H1 (cell line): Measurements from ENCODE around the gene CXCL3. TPM values are rescaled to one million over a fixed set of nuclear protein-coding genes. Genes with fewer than 3 reads are reported as not detected.

ENCODE experiments used
- CTCF ChIA-PET: fragments of 300-600 bp; sonication (Branson Sonifier 250); formaldehyde crosslinking; loops from one replicate; lab custom pipeline; 2021; ENCODE audit not compliant: partially characterized antibody; lab: Charles Lee
- POLR2A ChIA-PET: fragments of 300-600 bp; sonication (Branson Sonifier 250); formaldehyde crosslinking; loops from one replicate; lab custom pipeline; 2021; ENCODE audit warnings: inconsistent platforms; ENCODE audit not compliant: partially characterized antibody; lab: Charles Lee
- DNase-seq, 2 experiments: peaks; one replicate each; pipeline versions ENCODE4 v3.0.0 to v3.0.0-alpha.2; 2010 to 2022; ENCODE audit warnings: low spot score in 2 of 2, low read depth in 1 of 2, mixed read lengths in 1 of 2
- FAIRE-seq: peaks from 2 replicates; lab custom pipeline; 2011; peaks lifted over from hg19 to GRCh38; lab: Jason Lieb, UNC
- H2AFZ ChIP-seq: 2 replicates; pipeline ENCODE4 v1.8.1; 2012; ENCODE audit warnings: low read length, inconsistent platforms
- H2AK5ac ChIP-seq: 2 replicates; pipeline ENCODE4 v1.6.1; 2013; ENCODE audit warnings: low read depth, low read length
- H2BK120ac ChIP-seq: replicated peaks from 2 replicates; pipeline ENCODE3; 2013; ENCODE audit warnings: low read depth, low read length, inconsistent platforms
- H2BK12ac ChIP-seq: 2 replicates; pipeline ENCODE4 v1.6.1; 2013; ENCODE audit warnings: low read depth, low read length
- H2BK15ac ChIP-seq: 2 replicates; pipeline ENCODE4 v1.6.1; 2013; ENCODE audit warnings: low read length
- H2BK20ac ChIP-seq: 2 replicates; pipeline ENCODE4 v1.6.1; 2013; ENCODE audit warnings: low read length
- H2BK5ac ChIP-seq: 2 replicates; pipeline ENCODE4 v1.6.1; 2013; ENCODE audit warnings: low read depth, low read length
- H3K14ac ChIP-seq: 2 replicates; pipeline ENCODE4 v1.6.1; 2013; ENCODE audit warnings: inconsistent platforms; ENCODE audit not compliant: insufficient read length
- H3K18ac ChIP-seq: 2 replicates; pipeline ENCODE4 v1.6.1; 2013; ENCODE audit warnings: low read length; ENCODE audit errors: extremely low read depth
- H3K23ac ChIP-seq: 2 replicates; pipeline ENCODE4 v1.6.1; 2013; ENCODE audit warnings: inconsistent platforms; ENCODE audit not compliant: insufficient read length
- H3K23me2 ChIP-seq: 2 replicates; pipeline ENCODE4 v1.6.1; 2013; ENCODE audit warnings: low read depth, low read length
- H3K27ac ChIP-seq: 2 replicates; pipeline ENCODE4 v1.6.1; 2011; ENCODE audit warnings: low read depth, low read length, inconsistent platforms
- H3K27me3 ChIP-seq, 4 experiments: replicated peaks in 1 of 4; 1 replicate in 1 of 4; 2 replicates in 3 of 4; pipeline versions ENCODE4 v1.6.1 to v1.8.1; 2011 to 2013; ENCODE audit warnings: low read length in 3 of 4, mild to moderate bottlenecking in 3 of 4, inconsistent platforms in 2 of 4, mixed read lengths in 2 of 4, moderate library complexity in 1 of 4; ENCODE audit not compliant: control insufficient read depth in 3 of 4, insufficient read depth in 3 of 4; ENCODE audit errors: extremely low read depth in 1 of 4
- H3K36me3 ChIP-seq, 4 experiments: 2 replicates each; pipeline versions ENCODE4 v1.6.1 to v1.8.1; 2011 to 2013; ENCODE audit warnings: mild to moderate bottlenecking in 4 of 4, low read length in 3 of 4, moderate library complexity in 2 of 4, control low read depth in 1 of 4, inconsistent platforms in 1 of 4; ENCODE audit not compliant: insufficient read depth in 4 of 4, control insufficient read depth in 2 of 4
- H3K4ac ChIP-seq: replicated peaks from 2 replicates; pipeline ENCODE3; 2013; ENCODE audit warnings: low read length, low read depth, mixed read lengths, inconsistent platforms; ENCODE audit not compliant: insufficient read length
- H3K4me1 ChIP-seq, 4 experiments: replicated peaks in 1 of 4; 1 replicate in 1 of 4; 2 replicates in 3 of 4; pipeline versions ENCODE4 v1.6.1 to v1.8.1; 2011 to 2013; ENCODE audit warnings: low read length in 3 of 4, inconsistent platforms in 2 of 4, mixed read lengths in 1 of 4; ENCODE audit not compliant: insufficient read depth in 4 of 4, control insufficient read depth in 3 of 4
- H3K4me2 ChIP-seq, 2 experiments: 2 replicates each; pipeline versions ENCODE4 v1.6.1 to v1.8.1; 2011 to 2013; ENCODE audit warnings: low read depth in 2 of 2, low read length in 2 of 2, control low read depth in 1 of 2, inconsistent platforms in 1 of 2, mild to moderate bottlenecking in 1 of 2; ENCODE audit not compliant: insufficient read depth in 1 of 2
- H3K4me3 ChIP-seq, 4 experiments: fragments of 200-600, 300-600 bp in 1 of 4; sonication (generic), shearing (Covaris generic), sonication (Bioruptor Twin) in 1 of 4; 2 replicates each; pipeline versions ENCODE4 v1.5.1 to v1.8.1; 2011 to 2016; ENCODE audit warnings: low read length in 4 of 4, low read depth in 3 of 4, control low read depth in 2 of 4, inconsistent platforms in 2 of 4, mild to moderate bottlenecking in 2 of 4, mixed read lengths in 1 of 4, moderate library complexity in 1 of 4; ENCODE audit not compliant: insufficient read depth in 2 of 4; ENCODE audit errors: extremely low read depth in 1 of 4
- H3K56ac ChIP-seq: replicated peaks from 2 replicates; pipeline ENCODE3; 2013; ENCODE audit warnings: low read depth, mild to moderate bottlenecking, mixed read lengths, low read length, inconsistent platforms; ENCODE audit not compliant: insufficient read length
- H3K79me1 ChIP-seq: 2 replicates; pipeline ENCODE4 v1.6.1; 2013; ENCODE audit warnings: low read depth, low read length, control low read depth
- H3K79me2 ChIP-seq, 2 experiments: 2 replicates each; pipeline versions ENCODE4 v1.6.1 to v1.8.1; 2012 to 2013; ENCODE audit warnings: low read length in 2 of 2, mild to moderate bottlenecking in 2 of 2, inconsistent platforms in 1 of 2; ENCODE audit not compliant: insufficient read depth in 2 of 2, control insufficient read depth in 1 of 2
- H3K9ac ChIP-seq, 4 experiments: replicated peaks in 1 of 4; 1 replicate in 1 of 4; 2 replicates in 3 of 4; pipeline versions ENCODE4 v1.6.1 to v1.8.1; 2011 to 2013; ENCODE audit warnings: low read depth in 3 of 4, low read length in 3 of 4, control low read depth in 2 of 4, mild to moderate bottlenecking in 2 of 4, moderate library complexity in 2 of 4, inconsistent platforms in 1 of 4; ENCODE audit errors: extremely low read depth in 1 of 4
- H3K9me3 ChIP-seq, 2 experiments: 2 replicates each; pipeline versions ENCODE4 v1.6.1 to v1.8.1; 2012 to 2013; ENCODE audit warnings: mild to moderate bottlenecking in 2 of 2, moderate library complexity in 2 of 2, control low read depth in 1 of 2, inconsistent platforms in 1 of 2, low read depth in 1 of 2, low read length in 1 of 2, mixed read lengths in 1 of 2; ENCODE audit not compliant: insufficient read depth in 2 of 2
- H4K20me1 ChIP-seq, 2 experiments: replicated peaks in 1 of 2; 2 replicates each; pipeline versions ENCODE3 to v1.8.1; 2011 to 2013; ENCODE audit warnings: inconsistent platforms in 2 of 2, low read length in 2 of 2, mild to moderate bottlenecking in 1 of 2; ENCODE audit not compliant: insufficient read depth in 2 of 2, control insufficient read depth in 1 of 2
- H4K5ac ChIP-seq: 2 replicates; pipeline ENCODE4 v1.6.1; 2013; ENCODE audit warnings: low read length, low read depth, mixed read lengths, inconsistent platforms; ENCODE audit not compliant: insufficient read length
- H4K8ac ChIP-seq: 2 replicates; pipeline ENCODE4 v1.8.0; 2013; ENCODE audit warnings: mild to moderate bottlenecking, moderate library complexity, low read length, inconsistent platforms; ENCODE audit not compliant: insufficient read depth; ENCODE audit errors: extremely low read depth
- H4K91ac ChIP-seq: replicated peaks from 2 replicates; pipeline ENCODE3; 2013; ENCODE audit warnings: low read length, mixed read lengths, inconsistent platforms; ENCODE audit not compliant: insufficient read length
- BCL11A ChIP-seq, 2 experiments: IDR thresholded peaks; one replicate each; pipeline ENCODE4 v1.6.1; 2011; ENCODE audit warnings: low read depth in 2 of 2, low read length in 2 of 2, mild to moderate bottlenecking in 2 of 2
- CEBPB ChIP-seq: IDR thresholded peaks from 2 replicates; pipeline ENCODE4 v1.6.1; 2012; ENCODE audit warnings: low read depth, low read length
- CHD2 ChIP-seq: IDR thresholded peaks from 2 replicates; pipeline ENCODE4 v1.6.1; 2012; ENCODE audit warnings: low read length, improper control_type of control experiment
- EZH2 ChIP-seq: fragments of 200-600 bp; sonication (generic); IDR thresholded peaks from 2 replicates; pipeline ENCODE4 v1.7.1; 2012; ENCODE audit warnings: low read depth, mild to moderate bottlenecking, moderate library complexity, low read length, inconsistent platforms; ENCODE audit not compliant: severe bottlenecking
- GTF2F1 ChIP-seq: IDR thresholded peaks from 2 replicates; pipeline ENCODE4 v1.6.1; 2012; ENCODE audit warnings: low read depth, low read length, improper control_type of control experiment, borderline replicate concordance
- HDAC2 ChIP-seq, 2 experiments: fragments of 300-600 bp in 1 of 2; sonication (generic) in 1 of 2; IDR thresholded peaks; 2 replicates each; pipeline ENCODE4 v1.6.1; 2011 to 2012; ENCODE audit warnings: low read depth in 2 of 2, low read length in 2 of 2, mild to moderate bottlenecking in 2 of 2, moderate library complexity in 2 of 2, borderline replicate concordance in 1 of 2, inconsistent platforms in 1 of 2
- KDM5A ChIP-seq: fragments of 200-600 bp; IDR thresholded peaks from 2 replicates; pipeline ENCODE4 v1.7.1; 2012; ENCODE audit warnings: mild to moderate bottlenecking, low read length, inconsistent platforms, mixed read lengths
- SP1 ChIP-seq: IDR thresholded peaks from 2 replicates; pipeline ENCODE4 v1.6.1; 2011; ENCODE audit warnings: low read depth, low read length
- TAF7 ChIP-seq: optimal IDR thresholded peaks from 2 replicates; pipeline ENCODE3; 2011; ENCODE audit warnings: low read depth, mild to moderate bottlenecking, inconsistent platforms, low read length, moderate library complexity, borderline replicate concordance
- TEAD4 ChIP-seq: IDR thresholded peaks from 2 replicates; pipeline ENCODE4 v1.6.1; 2012; ENCODE audit warnings: low read depth, low read length, inconsistent platforms, mixed read lengths
- WGBS, 2 experiments: shearing (Covaris generic) in 1 of 2; methylation state at CpG; one replicate each; pipeline versions ENCODE4 v1.1.6 to v1.1.7; 2013 to 2015; ENCODE audit warnings: low lambda C conversion rate in 2 of 2, mixed read lengths in 2 of 2, inconsistent platforms in 1 of 2, low coverage in 1 of 2, missing lambda C conversion rate in 1 of 2; ENCODE audit not compliant: insufficient replicate concordance in 2 of 2, insufficient coverage in 1 of 2, insufficient read length in 1 of 2; ENCODE audit errors: extremely low coverage in 1 of 2, missing lambda C conversion rate in 1 of 2; 5-methylcytosine and 5-hydroxymethylcytosine counted together
- polyA plus RNA-seq, 7 experiments: library from polyadenylated mRNA; depleted of rRNA in 3 of 7; stranded (reverse) in 5 of 7; unstranded in 2 of 7; fragments of >200 nt in 5 of 7; fragments of 200-250 nt in 2 of 7; gene quantifications; 1 replicate in 5 of 7; 2 replicates in 1 of 7; 4 replicates in 1 of 7; pipeline versions ENCODE4 v1.2.1 to v1.2.3, GENCODE V29; 2011 to 2013; ENCODE audit warnings: missing spikeins in 2 of 7, mixed read lengths in 2 of 7
- total RNA-seq: library from RNA; stranded (reverse); fragmentation: NEBNext Ultra II Directional; extraction: Animal tissue kit (Norgen Biotek cat#: 25700); gene quantifications from 2 replicates; pipeline ENCODE4 v1.2.1, GENCODE V29; 2021
- TF ChIP-seq, protein P1 (sequence below): IDR thresholded peaks from 2 replicates; pipeline ENCODE4 v1.6.1; 2011; ENCODE audit warnings: low read depth, mild to moderate bottlenecking, low read length; ENCODE audit not compliant: insufficient read depth

Gene CXCL3
- total and polyA plus RNA-seq, 2 of the 8 experiments (the other 6 are each of a cell fraction or from before 2014, with no cell fraction given), result 3.1 to 5.2 TPM

DNA sequence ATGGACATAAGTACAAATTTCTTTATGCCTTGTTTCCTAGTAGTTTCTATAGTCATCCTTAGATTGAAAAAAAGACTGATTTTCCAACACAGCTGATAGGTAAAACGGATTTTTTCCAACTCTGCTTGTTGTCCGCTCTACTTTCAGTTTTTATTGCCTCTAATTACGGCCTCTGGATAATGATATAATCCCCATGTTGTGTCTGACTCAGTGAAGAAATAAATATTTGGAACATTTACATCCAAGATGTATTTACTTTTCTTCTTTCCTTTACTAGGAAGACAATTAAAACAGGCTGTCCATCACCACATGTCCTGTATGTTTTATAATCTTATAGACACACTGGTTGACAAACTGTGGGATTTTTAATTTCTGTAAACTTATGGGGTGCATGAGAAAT is 6.8 kb upstream of the CXCL3 start:
- H2BK120ac ChIP-seq, result no peak overlapping the region
- H3K4ac ChIP-seq, result no peak overlapping the region
- DNase-seq (no peak), FAIRE-seq (no peak)
- H3K79me1 ChIP-seq, result no peaks in the 10 kb centered on the region
- no peak overlapping the region for H2AK5ac ChIP-seq
- peaks cover 2 to 4% of the 10 kb centered on the region in 2 experiments; a peak in 2 of 4 replicates for H3K9me3 ChIP-seq
- H3K4me3 ChIP-seq, result no peak overlapping the region
- H2BK15ac ChIP-seq, result no peak overlapping the region
- H4K8ac ChIP-seq, result no peak overlapping the region
- no peak overlapping the region for H3K27ac ChIP-seq
- no peak overlapping the region for H4K91ac ChIP-seq
- no peak overlapping the region for H3K23ac ChIP-seq
- ChIA-PET POLR2A (no interaction called here), CTCF (interaction anchor here (0.8 to 1.4 kb wide), 2 partner anchors 16 to 46 kb away, joined by 3 to 4 read pairs; no protein-coding TSS in a partner anchor)
- H2BK12ac ChIP-seq, result no peak overlapping the region
- H3K9ac ChIP-seq, result no peak overlapping the region
- no peaks in the 10 kb centered on the region for H3K79me2 ChIP-seq
- no peak overlapping the region for H2AFZ ChIP-seq
- H3K36me3 ChIP-seq, result no peaks in the 10 kb centered on the region
- no peak overlapping the region for H2BK20ac ChIP-seq
- H3K4me2 ChIP-seq, result no peak overlapping the region
- 91% methylated on average over 3 of the region's 3 CpGs; no CpG with 5 or more reads in 1 of the 2 experiments for WGBS, 2 experiments
- no peak overlapping the region for H2BK5ac ChIP-seq
- H3K56ac ChIP-seq, result no peak overlapping the region
- H3K23me2 ChIP-seq, result no peaks in the 10 kb centered on the region
- no peak overlapping the region for H3K14ac ChIP-seq
- no peaks in the 10 kb centered on the region for H3K27me3 ChIP-seq
- no peaks in the 10 kb centered on the region for H4K20me1 ChIP-seq
- no peaks in the 10 kb centered on the region for H3K4me1 ChIP-seq
- no peak overlapping the region for H4K5ac ChIP-seq
- H3K18ac ChIP-seq, result no peak overlapping the region
- TF ChIP-seq BCL11A (IDR thresholded peaks at IDR 0.05; ENCODE audit: low read depth in 2 of 2, low read length in 2 of 2), result no peak
- TF ChIP-seq HDAC2 (IDR thresholded peaks at IDR 0.05; ENCODE audit: borderline replicate concordance in 1 of 2, low read depth in 2 of 2, low read length in 2 of 2), result no peak
- TF ChIP-seq CHD2, result no peak
- no peak for TF ChIP-seq EZH2
- TF ChIP-seq CEBPB, result no peak
- TF ChIP-seq, protein P1, sequence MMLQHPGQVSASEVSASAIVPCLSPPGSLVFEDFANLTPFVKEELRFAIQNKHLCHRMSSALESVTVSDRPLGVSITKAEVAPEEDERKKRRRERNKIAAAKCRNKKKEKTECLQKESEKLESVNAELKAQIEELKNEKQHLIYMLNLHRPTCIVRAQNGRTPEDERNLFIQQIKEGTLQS, result no peak
- TF ChIP-seq GTF2F1, result no peak
- TF ChIP-seq KDM5A, result no peak
- TF ChIP-seq SP1, result no peak
- no peak for TF ChIP-seq TAF7
- TF ChIP-seq TEAD4, result no peak
